Measurements from ENCODE around the gene ABCD4. TPM values are rescaled to one million over a fixed set of nuclear protein-coding genes. Genes with fewer than 3 reads are reported as not detected.

Gene ABCD4
- total RNA-seq, result 100 to 1,000 TPM in 1 of 5 experiments, 10 to 100 TPM in 4; 57.6 to 109 (median 68.2) TPM
- polyA plus RNA-seq, result 10 to 100 TPM; 26.1 to 32.1 TPM
- total RNA-seq, result 54.2 reads per million, percentile 73 among the genes with 10 or more reads in this experiment

DNA sequence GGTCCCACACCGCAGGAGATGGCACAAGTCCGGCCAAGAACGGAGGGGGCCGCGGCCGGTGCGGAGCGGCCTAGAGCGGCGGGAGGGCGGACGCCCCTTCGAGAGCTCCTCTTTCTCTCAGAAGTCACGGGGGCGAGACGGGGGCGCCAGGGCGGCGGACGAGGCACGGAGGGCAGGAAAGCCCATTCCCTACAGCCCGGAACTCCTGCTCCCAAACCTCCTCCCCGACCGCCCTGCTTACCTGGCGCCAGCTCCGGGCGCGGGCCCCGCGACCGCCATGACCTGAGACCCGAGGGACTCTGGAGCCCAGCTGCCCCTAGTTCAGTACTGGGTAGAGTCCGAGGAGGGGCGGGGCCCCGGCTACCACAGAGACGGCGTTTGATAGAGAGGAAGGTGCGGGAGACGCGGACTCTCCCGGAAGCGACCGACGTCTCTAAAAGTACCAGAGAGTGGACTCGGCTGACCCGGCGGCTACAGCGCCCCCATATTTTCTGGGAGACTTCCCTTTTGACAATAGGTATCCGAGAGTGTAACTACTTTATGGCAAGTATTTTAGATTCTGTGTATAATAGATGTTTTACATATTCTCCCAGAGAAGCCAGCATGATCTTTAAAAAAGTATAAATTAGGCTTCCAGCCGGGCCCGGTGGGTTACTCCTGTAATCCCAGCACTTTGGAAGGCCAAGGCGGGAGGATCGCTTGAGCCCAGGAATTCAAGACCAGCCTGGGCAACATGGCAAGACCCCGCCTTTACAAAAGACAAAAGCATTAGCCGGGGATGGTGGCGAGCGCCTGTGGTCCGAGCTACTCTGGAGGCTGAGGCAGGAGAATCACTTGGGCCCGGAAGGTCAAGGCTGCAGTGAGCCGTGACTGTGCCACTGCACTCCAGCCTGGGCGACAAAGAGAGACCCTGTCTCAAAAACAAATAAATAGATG, at the start of gene ABCD4:
Gene ABCD4, minus strand, starts transcription at position 301 of the 936 bp plus-strand sequence. Its CDS starts 22 bp downstream, at position 279.
- peak within 1 kb of the TSS; percentile 90 to 100 (median 96) for H3K4me3 Mint-ChIP-seq
- Histone ChIP-seq H3K9me3 (ENCODE audit: control insufficient read depth in 2 of 3, low read length in 3 of 3) (no peaks in the 10 kb centered on the region), H3K27me3 (ENCODE audit: control insufficient read depth in 2 of 2, insufficient read depth in 2 of 2, low read length in 2 of 2) (no peaks in the 10 kb centered on the region), H3K4me3 (ENCODE audit: low read length) (peak within 1 kb of the TSS; percentile 87), H3K36me3 (ENCODE audit: control insufficient read depth in 2 of 3, insufficient read depth in 3 of 3, low read length in 3 of 3) (peaks cover 0 to 20% (median 0%) of the 10 kb centered on the region in 3 experiments), H3K4me1 (ENCODE audit: control insufficient read depth in 2 of 2, insufficient read depth in 2 of 2, low read length in 2 of 2) (peaks cover 17 to 19% of the 10 kb centered on the region in 2 donors), H3K27ac (ENCODE audit: low read depth, low read length) (peak within 1 kb of the TSS; percentile 77)
- DNase-seq, result peak; percentile 50 to 85 (median 65)
- ChIA-PET CTCF (interaction anchor here (0.7 kb wide), 1 partner anchor 44 kb away, joined by 3 read pairs; no protein-coding TSS in a partner anchor), POLR2A (interaction anchor here (0.6 to 0.8 kb wide), 2 partner anchors 192 to 1237 kb away, joined by 3 read pairs; no protein-coding TSS in a partner anchor)
- intact Hi-C loops (cut with micrococcal nuclease), result loop anchor here (1.0 to 10.0 kb wide), 10 partner anchors 46 to 1244 kb away; partner anchors contain the start of genes ALDH6A1 (in 2 of the 2), ISCA2 (in 2 of the 2), LIN52 (in 2 of the 2) and NPC2 (in 2 of the 2)
- ATAC-seq, result peak; percentile 95
- peaks cover 18 to 49% (median 33%) of the 10 kb centered on the region in 7 donors for H3K4me1 Mint-ChIP-seq
- H3K36me3 Mint-ChIP-seq, result peaks cover 4 to 16% (median 6%) of the 10 kb centered on the region in 5 donors
- H3K27me3 Mint-ChIP-seq, result no peaks in the 10 kb centered on the region
- H3K27ac Mint-ChIP-seq, result peak within 1 kb of the TSS; percentile 81 to 99 (median 96)
- no peaks in the 10 kb centered on the region for H3K9me3 Mint-ChIP-seq

DNA sequence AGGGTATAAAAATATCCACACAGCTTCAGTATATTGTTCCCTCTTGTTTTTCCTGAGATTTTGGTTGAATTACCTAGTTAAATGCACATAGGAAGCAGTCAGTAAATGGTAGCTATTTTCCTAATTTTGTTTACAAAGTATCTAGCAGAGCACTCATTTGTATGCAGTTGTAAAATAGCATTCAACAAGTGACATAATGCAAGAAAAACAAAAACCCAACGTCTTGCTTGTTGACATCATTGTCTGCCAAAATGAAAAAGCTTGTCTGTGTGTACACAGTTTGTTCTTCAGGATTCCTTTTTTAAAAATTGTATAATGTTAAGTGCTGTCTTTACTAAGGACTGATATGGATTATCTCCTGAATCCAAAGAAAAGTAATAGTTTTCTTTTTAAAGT, 48.2 kb upstream of the ABCD4 start:
- no peaks in the 10 kb centered on the region for H3K9me3 ChIP-seq (ENCODE audit: control insufficient read depth in 2 of 3, low read length in 3 of 3)
- intact Hi-C loops (cut with micrococcal nuclease), result no loop called here
- ChIA-PET CTCF (interaction anchor here (0.6 kb wide), 1 partner anchor 25 kb away, joined by 3 read pairs; no protein-coding TSS in a partner anchor), POLR2A (no interaction called here)
- no peaks in the 10 kb centered on the region for H3K36me3 ChIP-seq (ENCODE audit: control insufficient read depth in 2 of 3, insufficient read depth in 3 of 3, low read length in 3 of 3)
- no peaks in the 10 kb centered on the region for H3K4me1 Mint-ChIP-seq
- DNase-seq (no peak), ATAC-seq (no peak)
- no peak overlapping the region for H3K27ac Mint-ChIP-seq
- H3K9me3 Mint-ChIP-seq, result no peaks in the 10 kb centered on the region
- H3K27ac ChIP-seq (ENCODE audit: low read depth, low read length), result no peak overlapping the region
- no peaks in the 10 kb centered on the region for H3K4me1 ChIP-seq (ENCODE audit: control insufficient read depth in 2 of 2, insufficient read depth in 2 of 2, low read length in 2 of 2)
- H3K36me3 Mint-ChIP-seq, result no peaks in the 10 kb centered on the region
- H3K27me3 ChIP-seq (ENCODE audit: control insufficient read depth in 2 of 2, insufficient read depth in 2 of 2, low read length in 2 of 2), result no peaks in the 10 kb centered on the region
- H3K4me3 ChIP-seq (ENCODE audit: low read length), result no peak overlapping the region
- H3K27me3 Mint-ChIP-seq, result peaks cover 0 to 18% (median 0%) of the 10 kb centered on the region in 5 donors
- no peak overlapping the region for H3K4me3 Mint-ChIP-seq

DNA sequence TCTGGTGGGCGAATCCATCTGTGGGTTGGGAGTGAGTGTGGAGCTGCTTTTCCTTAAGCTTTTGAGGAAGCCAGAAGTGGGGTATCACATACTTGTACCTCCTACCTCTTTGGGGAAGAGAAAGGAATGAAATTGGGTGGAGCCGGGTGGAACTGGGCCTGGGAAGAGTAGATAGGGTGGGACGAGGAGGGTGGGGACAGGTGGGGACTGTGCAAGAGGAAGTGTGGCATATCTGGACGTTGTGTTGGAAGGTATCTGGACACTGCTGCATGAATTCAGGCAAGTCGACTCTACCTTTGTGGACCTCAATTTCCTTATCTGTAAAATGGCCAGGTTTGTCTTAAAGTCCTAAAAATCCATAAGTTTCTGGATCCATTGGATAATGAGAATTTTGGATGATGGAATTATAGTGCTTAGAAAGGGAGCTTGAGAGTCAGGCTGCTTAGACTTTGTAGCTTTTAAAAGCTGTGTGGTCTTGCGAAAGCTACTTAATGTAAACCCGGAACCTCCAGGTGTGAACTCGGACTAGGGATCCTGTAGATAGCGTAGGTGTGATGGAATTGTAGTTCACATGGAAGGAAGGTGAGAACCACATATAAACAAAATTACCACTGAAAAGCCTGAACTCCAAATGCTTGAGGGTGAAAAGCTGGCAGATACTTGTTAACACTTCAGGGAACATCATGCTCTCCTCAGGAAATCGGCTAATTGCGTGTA, 47.6 kb upstream of the ABCD4 start:
- ChIA-PET CTCF (no interaction called here), POLR2A (no interaction called here)
- no peak for DNase-seq
- Mint-ChIP-seq H3K9me3 (no peaks in the 10 kb centered on the region), H3K4me3 (no peak overlapping the region), H3K27ac (no peak overlapping the region), H3K36me3 (no peaks in the 10 kb centered on the region), H3K4me1 (no peaks in the 10 kb centered on the region), H3K27me3 (peaks cover 0 to 19% (median 0%) of the 10 kb centered on the region in 5 donors)
- intact Hi-C loops (cut with micrococcal nuclease), result no loop called here
- no peaks in the 10 kb centered on the region for H3K27me3 ChIP-seq (ENCODE audit: control insufficient read depth in 2 of 2, insufficient read depth in 2 of 2, low read length in 2 of 2)
- no peaks in the 10 kb centered on the region for H3K4me1 ChIP-seq (ENCODE audit: control insufficient read depth in 2 of 2, insufficient read depth in 2 of 2, low read length in 2 of 2)
- ATAC-seq, result no peak
- no peak overlapping the region for H3K27ac ChIP-seq (ENCODE audit: low read depth, low read length)
- no peaks in the 10 kb centered on the region for H3K36me3 ChIP-seq (ENCODE audit: control insufficient read depth in 2 of 3, insufficient read depth in 3 of 3, low read length in 3 of 3)
- H3K9me3 ChIP-seq (ENCODE audit: control insufficient read depth in 2 of 3, low read length in 3 of 3), result no peaks in the 10 kb centered on the region
- H3K4me3 ChIP-seq (ENCODE audit: low read length), result no peak overlapping the region

DNA sequence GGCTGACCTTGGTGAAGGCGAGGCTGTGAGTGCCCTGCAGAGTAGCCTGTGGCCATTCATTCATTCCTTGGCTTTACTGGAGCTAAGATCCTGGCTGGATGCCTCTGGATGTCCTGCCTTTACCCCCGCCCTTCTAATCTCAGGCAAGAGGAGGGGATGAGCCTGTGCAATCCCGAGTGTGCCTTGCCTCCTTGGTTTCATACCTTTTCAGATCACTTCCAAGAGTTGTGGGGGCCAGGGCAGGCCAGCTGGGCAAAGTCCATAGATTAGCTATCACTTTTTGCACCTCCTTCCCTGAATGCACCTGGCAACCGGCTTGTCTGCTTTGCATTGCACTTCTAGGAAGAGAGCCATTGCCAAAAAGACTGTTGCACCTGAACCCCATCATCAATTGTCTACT, 47.0 kb upstream of the ABCD4 start:
- no peaks in the 10 kb centered on the region for H3K36me3 Mint-ChIP-seq
- Histone ChIP-seq H3K27ac (ENCODE audit: low read depth, low read length) (no peak overlapping the region), H3K4me3 (ENCODE audit: low read length) (no peak overlapping the region), H3K9me3 (ENCODE audit: control insufficient read depth in 2 of 3, low read length in 3 of 3) (no peaks in the 10 kb centered on the region), H3K27me3 (ENCODE audit: control insufficient read depth in 2 of 2, insufficient read depth in 2 of 2, low read length in 2 of 2) (no peaks in the 10 kb centered on the region), H3K36me3 (ENCODE audit: control insufficient read depth in 2 of 3, insufficient read depth in 3 of 3, low read length in 3 of 3) (no peaks in the 10 kb centered on the region), H3K4me1 (ENCODE audit: control insufficient read depth in 2 of 2, insufficient read depth in 2 of 2, low read length in 2 of 2) (no peaks in the 10 kb centered on the region)
- H3K9me3 Mint-ChIP-seq, result no peaks in the 10 kb centered on the region
- no peak overlapping the region for H3K27ac Mint-ChIP-seq
- intact Hi-C loops (cut with micrococcal nuclease), result no loop called here
- no peak overlapping the region for H3K4me3 Mint-ChIP-seq
- ATAC-seq (no peak), DNase-seq (no peak)
- ChIA-PET CTCF (interaction anchor here (0.7 kb wide), 1 partner anchor 158 kb away, joined by 3 read pairs; no protein-coding TSS in a partner anchor), POLR2A (no interaction called here)
- peaks cover 0 to 19% (median 0%) of the 10 kb centered on the region in 5 donors for H3K27me3 Mint-ChIP-seq
- H3K4me1 Mint-ChIP-seq, result no peaks in the 10 kb centered on the region

DNA sequence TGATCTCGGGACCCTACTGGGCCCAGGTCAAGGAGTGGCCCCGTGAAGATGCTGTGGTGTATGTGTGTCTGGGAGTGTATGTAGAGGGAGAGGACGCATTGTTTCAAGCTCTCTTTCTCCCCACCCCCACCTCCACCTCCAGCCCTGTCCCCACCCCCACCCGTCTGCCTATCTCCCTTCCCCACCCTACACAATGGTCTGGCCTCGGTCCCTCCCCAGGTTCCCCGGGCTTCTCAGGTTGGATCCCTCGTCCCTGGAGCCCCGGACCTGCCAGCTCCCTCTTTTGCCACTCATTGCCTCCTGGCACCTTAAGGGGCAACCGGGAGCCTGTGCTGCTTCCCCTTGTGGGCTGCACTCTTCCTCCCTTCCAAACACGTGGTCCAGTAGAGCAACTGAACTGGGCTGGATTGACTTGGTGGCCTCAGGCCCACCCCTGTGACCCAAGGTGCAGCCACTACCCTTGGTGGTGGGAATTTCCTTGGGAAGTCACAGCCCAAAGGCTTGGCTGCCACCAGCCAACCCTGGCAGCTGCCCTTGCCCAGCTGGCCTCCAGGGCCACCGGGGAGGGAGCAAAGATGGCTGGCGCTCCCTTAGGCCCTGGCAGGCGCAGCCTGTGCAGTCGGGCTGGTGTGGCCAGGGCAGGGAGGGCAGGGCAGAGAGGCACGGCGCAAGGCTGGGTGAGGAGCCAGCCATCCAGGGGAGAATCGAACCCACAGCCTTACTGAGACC, 46.2 kb upstream of the ABCD4 start:
- no peak for ATAC-seq
- no peak for DNase-seq
- no peaks in the 10 kb centered on the region for H3K36me3 Mint-ChIP-seq

DNA sequence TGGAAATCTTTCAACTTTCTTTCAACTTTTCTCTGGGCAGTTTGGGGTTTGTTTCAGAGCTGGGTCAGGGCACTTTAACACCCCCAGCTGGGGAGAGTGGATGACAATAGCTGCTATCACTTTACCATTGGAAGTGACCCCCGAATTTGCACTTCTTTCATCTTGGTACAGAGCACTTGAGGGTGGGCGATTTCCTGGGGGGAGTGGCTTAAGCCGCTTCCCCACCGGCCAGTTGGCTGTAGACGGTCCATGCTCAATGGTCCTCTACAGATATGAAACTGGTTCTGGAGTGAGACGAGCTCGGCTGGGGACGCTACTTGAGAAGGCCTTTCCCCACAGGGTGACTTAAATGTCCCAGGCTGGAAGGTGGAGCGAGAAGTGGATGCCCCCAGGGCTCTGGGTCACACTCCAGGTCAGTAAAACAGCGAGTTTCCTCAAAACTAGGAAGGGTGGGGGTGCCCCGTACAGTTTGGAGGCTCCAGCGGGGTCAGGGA, 45.6 kb upstream of the ABCD4 start, which contains the start of gene VRTN:
Gene VRTN, plus strand, starts transcription at position 231 of the 494 bp plus-strand sequence. CDS start 8,313 bp downstream, outside the sequence.
- H3K27ac Mint-ChIP-seq, result no peak within 1 kb of the TSS
- H3K27me3 Mint-ChIP-seq, result peaks cover 0 to 22% (median 0%) of the 10 kb centered on the region in 5 donors
- Histone ChIP-seq H3K4me1 (ENCODE audit: control insufficient read depth in 2 of 2, insufficient read depth in 2 of 2, low read length in 2 of 2) (no peaks in the 10 kb centered on the region), H3K27me3 (ENCODE audit: control insufficient read depth in 2 of 2, insufficient read depth in 2 of 2, low read length in 2 of 2) (no peaks in the 10 kb centered on the region), H3K27ac (ENCODE audit: low read depth, low read length) (no peak within 1 kb of the TSS), H3K9me3 (ENCODE audit: control insufficient read depth in 2 of 3, low read length in 3 of 3) (no peaks in the 10 kb centered on the region), H3K4me3 (ENCODE audit: low read length) (no peak within 1 kb of the TSS), H3K36me3 (ENCODE audit: control insufficient read depth in 2 of 3, insufficient read depth in 3 of 3, low read length in 3 of 3) (no peaks in the 10 kb centered on the region)
- ChIA-PET CTCF (no interaction called here), POLR2A (no interaction called here)
- ATAC-seq (no peak), DNase-seq (no peak)
- no peak within 1 kb of the TSS for H3K4me3 Mint-ChIP-seq
- no peaks in the 10 kb centered on the region for H3K36me3 Mint-ChIP-seq
- intact Hi-C loops (cut with micrococcal nuclease), result no loop called here
- H3K4me1 Mint-ChIP-seq, result no peaks in the 10 kb centered on the region
- H3K9me3 Mint-ChIP-seq, result no peaks in the 10 kb centered on the region

More for the DNA sequence above, 46.2 kb upstream of the ABCD4 start:
- H3K4me3 Mint-ChIP-seq, result no peak overlapping the region
- CTCF ChIA-PET, result no interaction called here
- Histone ChIP-seq H3K36me3 (ENCODE audit: control insufficient read depth in 2 of 3, insufficient read depth in 3 of 3, low read length in 3 of 3) (no peaks in the 10 kb centered on the region), H3K4me3 (ENCODE audit: low read length) (no peak overlapping the region), H3K9me3 (ENCODE audit: control insufficient read depth in 2 of 3, low read length in 3 of 3) (no peaks in the 10 kb centered on the region), H3K27ac (ENCODE audit: low read depth, low read length) (no peak overlapping the region), H3K27me3 (ENCODE audit: control insufficient read depth in 2 of 2, insufficient read depth in 2 of 2, low read length in 2 of 2) (no peaks in the 10 kb centered on the region), H3K4me1 (ENCODE audit: control insufficient read depth in 2 of 2, insufficient read depth in 2 of 2, low read length in 2 of 2) (no peaks in the 10 kb centered on the region)
- H3K27ac Mint-ChIP-seq, result no peak overlapping the region
- POLR2A ChIA-PET, result no interaction called here
- no peaks in the 10 kb centered on the region for H3K9me3 Mint-ChIP-seq
- intact Hi-C loops (cut with micrococcal nuclease), result no loop called here
- no peaks in the 10 kb centered on the region for H3K4me1 Mint-ChIP-seq
- H3K27me3 Mint-ChIP-seq, result peaks cover 0 to 19% (median 0%) of the 10 kb centered on the region in 5 donors
